AG10803 (cell line): Measurements from ENCODE around the gene HMMR.

ENCODE experiments used
- DNase-seq: peaks from one replicate; pipeline ENCODE4 v3.0.0; 2010; ENCODE audit warnings: low read depth
- H3K4me3 ChIP-seq: 2 replicates; pipeline ENCODE4 v1.5.1; 2011; ENCODE audit warnings: mild to moderate bottlenecking, low read length, control low read depth
- CTCF ChIP-seq: conservative IDR thresholded peaks from 2 replicates; pipeline ENCODE4 v1.5.1; 2011; ENCODE audit warnings: mild to moderate bottlenecking, low read length, control low read depth, inconsistent platforms

Gene HMMR

DNA sequence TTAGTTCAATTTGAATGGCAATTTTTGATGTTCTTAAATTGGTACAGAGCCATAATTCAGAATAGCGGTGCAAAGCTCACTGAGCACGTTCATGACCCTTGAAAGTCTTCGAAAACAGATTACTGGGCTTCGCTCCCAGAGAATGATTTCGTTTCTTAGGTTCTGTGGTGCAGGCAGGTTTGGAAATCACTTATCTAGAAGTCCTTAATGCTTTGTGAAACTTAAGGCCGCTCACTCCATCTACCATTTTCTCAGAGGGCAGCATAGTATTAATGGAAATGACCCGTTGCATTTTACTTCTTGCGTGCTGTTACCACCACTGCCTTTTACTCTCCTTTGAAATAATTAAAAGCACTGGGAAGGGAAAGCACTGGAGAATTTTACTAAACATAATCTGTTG lies 42.1 kb downstream of the HMMR start:
- no peak for DNase-seq

DNA sequence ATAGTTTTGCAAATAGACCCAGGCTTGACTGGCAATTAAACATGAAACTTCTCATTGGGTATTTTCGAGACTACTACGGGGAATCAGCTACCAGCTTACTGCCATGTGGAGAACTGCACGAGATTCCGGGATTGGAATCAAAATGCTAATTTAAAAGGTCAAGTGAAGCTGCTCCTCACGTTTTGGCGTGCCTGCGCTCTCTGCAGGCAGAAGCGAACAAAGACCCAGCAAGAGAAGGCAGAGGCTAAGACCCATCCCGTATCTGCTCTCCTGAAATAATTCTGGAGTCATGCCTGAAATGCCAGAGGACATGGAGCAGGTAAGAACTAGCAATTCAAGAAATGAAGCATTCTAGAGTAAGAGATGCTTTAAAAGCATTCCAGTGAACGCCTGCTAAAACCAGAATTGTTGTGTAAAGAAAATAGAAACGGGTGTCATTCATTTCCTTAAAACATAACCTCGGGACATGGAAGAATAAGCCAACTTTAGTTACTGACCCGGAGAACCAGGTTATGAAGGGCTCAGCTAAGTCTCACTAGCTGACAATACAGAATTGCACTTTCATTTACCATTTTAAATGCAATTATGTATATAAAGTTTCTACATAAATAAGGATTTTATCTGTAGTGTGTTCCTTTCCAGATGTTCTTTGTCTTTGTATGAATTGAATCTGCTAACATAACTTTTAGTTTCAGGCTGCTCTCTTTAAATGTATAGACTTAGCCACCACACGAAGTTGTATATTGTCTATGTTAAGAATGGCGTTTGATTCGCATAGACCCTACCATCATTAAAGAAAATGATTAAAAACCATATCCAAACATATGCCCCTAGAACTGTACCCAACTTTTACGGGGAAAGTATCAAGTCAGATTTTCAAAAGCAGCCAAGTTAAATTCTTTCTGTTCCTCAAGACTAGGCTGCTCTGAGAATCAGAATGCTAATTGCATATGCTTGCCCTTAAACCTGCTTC lies 43.0 kb downstream of the HMMR start:
- peak overlapping the region; percentile 82 for H3K4me3 ChIP-seq
- TF ChIP-seq CTCF = peak; percentile 64
- DNase-seq = peak; percentile 82

More for the DNA sequence above, 42.1 kb downstream of the HMMR start:
- no peak for TF ChIP-seq CTCF
- H3K4me3 ChIP-seq = peak overlapping the region; percentile 82

DNA sequence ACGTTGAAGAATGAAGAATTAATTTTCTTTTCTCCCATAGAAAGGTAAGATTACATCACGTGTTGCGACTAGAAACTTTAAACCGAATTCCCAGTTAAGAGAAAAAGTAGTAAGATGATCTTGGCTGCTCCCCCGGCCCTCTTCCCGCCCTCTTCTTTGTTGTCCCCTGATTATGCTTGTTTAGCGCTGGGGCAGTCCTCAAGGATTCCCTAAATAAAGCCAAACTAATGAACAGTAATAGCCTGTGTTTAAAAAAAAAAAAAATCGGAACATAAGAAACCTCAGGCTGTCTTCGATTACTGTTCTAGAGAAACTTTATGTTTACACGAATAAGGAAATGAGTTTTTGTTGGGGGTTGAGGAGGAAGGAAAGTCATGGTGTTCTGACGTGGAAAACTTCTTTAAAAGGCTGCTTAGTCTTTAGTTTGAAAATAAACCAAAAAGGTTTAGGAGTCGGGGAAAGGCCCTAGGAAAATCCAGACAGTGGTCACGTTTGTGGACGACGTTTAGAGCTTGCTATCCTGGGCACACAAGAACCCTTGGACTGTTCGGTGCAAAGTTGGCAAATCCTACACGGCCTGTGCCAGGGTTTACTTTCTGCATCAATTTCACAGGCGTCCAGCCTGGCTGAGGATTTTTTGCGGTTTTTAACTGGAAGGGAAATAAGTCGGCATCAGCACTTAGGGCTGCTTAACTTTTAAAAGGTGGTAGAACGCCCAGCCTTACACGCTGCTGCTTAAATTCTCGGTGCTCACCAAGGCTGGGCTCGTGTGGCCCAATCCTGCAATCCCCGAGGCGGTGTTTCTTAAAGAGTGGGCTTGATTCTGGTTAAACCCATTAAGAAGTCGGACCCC lies 43.9 kb downstream of the HMMR start:
- DNase-seq = peak; percentile 68
- TF ChIP-seq CTCF = no peak
- peak overlapping the region; percentile 82 for H3K4me3 ChIP-seq

- no peak for DNase-seq
- no peak for TF ChIP-seq CTCF
- H3K4me3 ChIP-seq = peak overlapping the region; percentile 82
Observed at GRCh38 chr5:163505049-163505367, 44.6 kb downstream of the HMMR start.

- peak; percentile 44 for TF ChIP-seq CTCF
- peak within 1 kb of the TSS; percentile 82 for H3K4me3 ChIP-seq
- DNase-seq = peak; percentile 88
Observed at GRCh38 chr5:163505368-163506094, 45.1 kb downstream of the HMMR start, which contains the start of gene MAT2B. Gene MAT2B, plus strand, starts transcription at chr5:163505619. Its CDS starts 68 bp downstream, at chr5:163505687.

DNA sequence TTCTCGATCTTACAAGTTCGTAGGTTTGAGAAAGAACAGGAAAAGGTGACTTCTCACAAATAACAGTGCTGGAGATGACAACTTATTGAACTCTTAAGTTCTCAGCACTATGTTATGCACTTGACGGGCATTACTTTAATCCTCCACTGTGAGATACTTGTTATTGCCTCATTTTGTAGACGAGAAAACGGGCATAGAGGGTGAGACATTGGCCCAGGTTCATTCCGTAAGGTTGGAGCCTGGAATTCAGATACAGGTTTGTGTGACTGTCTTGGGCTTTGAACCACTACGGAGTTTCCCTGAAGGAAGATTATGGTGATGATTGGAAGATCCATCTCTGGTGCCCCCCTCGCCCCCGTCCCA lies 45.6 kb downstream of the HMMR start:
- DNase-seq = no peak
- peak overlapping the region; percentile 82 for H3K4me3 ChIP-seq
- TF ChIP-seq CTCF = no peak
